Measurements from ENCODE around the gene LPP.

GRCh38 chr3:188211476-188211875 is 57.5 kb downstream of the LPP start:
- TF ChIP-seq CTCF (IDR thresholded peaks at IDR 0.05; ENCODE audit: borderline replicate concordance, extremely low read depth, low read length, poor library complexity, severe bottlenecking) = no peak
- no peak for TF ChIP-seq EZH2 (IDR thresholded peaks at IDR 0.05; ENCODE audit: borderline replicate concordance, low read depth, low read length, severe bottlenecking)

Data from DND-41 (cell line).